HG03558 (cell line): ENCODE results near the gene KAT5.
A peak's percentile ranks its signal among the peaks of the same experiment; 100 is the strongest.
"Not testable (repeated sequence)": the region's sequence is repeated elsewhere in the genome, so short reads cannot be mapped to it uniquely, and the experiment has no call there.

Source experiments
- ATAC-seq: cut with Tn5 transposase; IDR thresholded peaks from one replicate; pipeline ENCODE4 v1.9.1; 2021; ENCODE audit warnings: moderate number of reproducible peaks; ENCODE audit not compliant: unreplicated experiment; ENCODE audit errors: extremely low read depth

KAT5 gene

GRCh38 chr11:65707002-65707401 is 5.0 kb upstream of the KAT5 start:
- ATAC-seq: not testable (repeated sequence)

- no peak for ATAC-seq
Measured at GRCh38 chr11:65708451-65708850, 3.6 kb upstream of the KAT5 start.

DNA sequence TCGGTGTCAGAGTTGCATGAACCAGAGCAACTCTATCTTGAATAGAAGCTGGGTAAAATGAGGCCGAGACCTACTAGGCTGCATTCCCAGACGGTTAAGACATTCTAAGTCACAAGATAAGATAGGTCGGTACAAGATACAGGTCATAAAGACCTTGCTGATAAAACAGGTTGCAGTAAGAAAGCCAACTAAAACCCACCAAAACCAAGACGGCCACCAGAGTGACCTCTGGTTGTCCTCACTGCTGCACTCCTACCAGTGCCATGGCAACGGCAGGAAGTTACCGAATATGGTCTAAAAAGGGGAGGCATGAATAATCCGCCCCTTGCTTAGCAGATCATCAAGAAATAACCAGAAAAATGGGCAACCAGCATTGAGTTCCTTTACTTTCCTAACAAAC is 2.4 kb upstream of the KAT5 start:
- ATAC-seq: no peak

DNA sequence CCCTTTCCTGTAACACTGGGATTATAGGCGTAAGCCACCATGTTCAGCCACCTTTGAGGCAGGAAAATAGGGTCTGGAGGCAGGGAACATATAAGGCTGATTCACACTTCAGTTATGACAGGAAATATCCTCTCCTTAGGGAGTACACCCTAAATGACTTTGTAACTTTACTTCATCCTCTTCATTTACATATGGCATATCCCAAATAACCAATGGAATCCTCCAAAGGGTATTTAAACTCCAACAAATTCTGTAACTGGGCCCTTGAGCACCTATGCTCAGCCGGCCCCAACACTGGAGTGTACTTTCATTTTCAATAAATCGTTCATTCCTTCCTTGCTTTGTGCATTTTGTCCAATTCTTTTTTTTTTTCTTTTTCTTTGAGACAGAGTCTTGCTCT is 1.6 kb upstream of the KAT5 start:
- no peak for ATAC-seq

DNA sequence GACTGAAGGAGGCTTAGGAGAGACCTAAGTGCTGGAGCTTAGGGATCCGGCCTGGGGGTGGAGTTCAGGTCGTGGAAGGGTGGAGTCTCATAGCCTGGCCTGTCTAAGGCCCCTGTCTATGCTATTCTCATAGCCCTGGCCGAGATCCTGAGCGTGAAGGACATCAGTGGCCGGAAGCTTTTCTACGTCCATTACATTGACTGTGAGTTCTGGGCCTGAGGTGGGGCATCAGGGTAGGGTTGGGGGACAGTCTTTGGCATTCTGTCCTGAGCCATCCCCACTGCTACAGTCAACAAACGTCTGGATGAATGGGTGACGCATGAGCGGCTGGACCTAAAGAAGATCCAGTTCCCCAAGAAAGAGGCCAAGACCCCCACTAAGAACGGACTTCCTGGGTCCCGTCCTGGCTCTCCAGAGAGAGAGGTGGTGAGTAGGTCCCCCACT is 603 bp downstream of the KAT5 start:
- ATAC-seq: no peak

- ATAC-seq: no peak
Measured at GRCh38 chr11:65713212-65713969, 1.3 kb downstream of the KAT5 start.

DNA sequence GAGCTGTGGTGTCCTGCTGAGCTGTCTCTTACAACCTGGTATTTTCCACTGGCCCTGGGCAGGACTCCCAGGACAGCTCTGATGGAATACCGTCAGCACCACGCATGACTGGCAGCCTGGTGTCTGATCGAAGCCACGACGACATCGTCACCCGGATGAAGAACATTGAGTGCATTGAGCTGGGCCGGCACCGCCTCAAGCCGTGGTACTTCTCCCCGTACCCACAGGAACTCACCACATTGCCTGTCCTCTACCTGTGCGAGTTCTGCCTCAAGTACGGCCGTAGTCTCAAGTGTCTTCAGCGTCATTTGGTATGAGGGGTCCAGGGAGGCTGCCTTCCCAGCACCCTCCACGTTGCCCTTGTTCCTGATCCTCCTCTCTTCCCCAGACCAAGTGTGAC is 2.4 kb downstream of the KAT5 start:
- ATAC-seq: no peak

GRCh38 chr11:65716302-65716701 is 4.2 kb downstream of the KAT5 start:
- no peak for ATAC-seq

- ATAC-seq: no peak
Measured at GRCh38 chr11:65716774-65717405, 4.8 kb downstream of the KAT5 start.

- no peak for ATAC-seq
Measured at GRCh38 chr11:65717906-65718305, 5.9 kb downstream of the KAT5 start.

DNA sequence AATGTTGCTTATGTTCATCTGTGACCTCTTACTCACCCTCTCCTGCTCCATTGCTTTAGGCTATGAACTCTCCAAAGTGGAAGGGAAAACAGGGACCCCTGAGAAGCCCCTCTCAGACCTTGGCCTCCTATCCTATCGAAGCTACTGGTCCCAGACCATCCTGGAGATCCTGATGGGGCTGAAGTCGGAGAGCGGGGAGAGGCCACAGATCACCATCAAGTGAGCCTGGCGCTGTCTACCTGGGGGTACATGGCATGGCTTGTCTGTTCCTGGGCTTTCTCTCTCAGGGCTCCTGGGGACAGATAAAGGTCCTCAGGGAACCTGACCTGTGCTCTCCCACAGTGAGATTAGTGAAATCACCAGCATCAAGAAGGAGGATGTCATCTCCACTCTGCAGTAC is 6.5 kb downstream of the KAT5 start:
- ATAC-seq: no peak

DNA sequence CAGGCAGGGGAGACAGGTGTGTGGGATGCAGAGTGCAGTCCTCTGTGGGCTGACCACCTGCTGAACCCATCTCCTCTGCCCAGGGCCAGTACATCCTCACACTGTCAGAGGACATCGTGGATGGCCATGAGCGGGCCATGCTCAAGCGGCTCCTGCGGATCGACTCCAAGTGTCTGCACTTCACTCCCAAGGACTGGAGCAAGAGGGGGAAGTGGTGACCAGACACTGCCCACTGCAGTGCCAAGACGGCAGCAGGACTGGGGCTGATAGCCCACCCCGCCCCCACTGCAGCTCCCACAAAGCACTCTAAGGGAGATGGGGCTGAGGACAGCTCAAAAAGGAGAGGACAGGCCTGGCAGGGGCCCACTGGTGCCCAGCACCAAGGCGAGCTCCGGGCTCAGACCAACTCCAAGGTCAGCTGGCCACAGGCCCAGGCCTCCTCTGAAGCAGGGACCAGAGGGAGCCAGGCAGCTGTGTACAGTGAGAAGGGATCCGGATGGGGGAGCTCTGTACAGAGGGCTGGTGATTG is 7.0 kb downstream of the KAT5 start:
- ATAC-seq: no peak

GRCh38 chr11:65719871-65720210 is 7.8 kb downstream of the KAT5 start:
- no peak for ATAC-seq

- peak; percentile 39 for ATAC-seq
Measured at GRCh38 chr11:65720211-65720934, 8.3 kb downstream of the KAT5 start, which contains the start of gene RNASEH2C. Gene RNASEH2C (minus strand): TSS chr11:65720798. CDS start chr11:65720758, 40 bp downstream.

GRCh38 chr11:65722261-65722660 is 10.2 kb downstream of the KAT5 start:
- ATAC-seq: no peak

GRCh38 chr11:65726660-65727059 is 14.6 kb downstream of the KAT5 start:
- ATAC-seq: no peak

DNA sequence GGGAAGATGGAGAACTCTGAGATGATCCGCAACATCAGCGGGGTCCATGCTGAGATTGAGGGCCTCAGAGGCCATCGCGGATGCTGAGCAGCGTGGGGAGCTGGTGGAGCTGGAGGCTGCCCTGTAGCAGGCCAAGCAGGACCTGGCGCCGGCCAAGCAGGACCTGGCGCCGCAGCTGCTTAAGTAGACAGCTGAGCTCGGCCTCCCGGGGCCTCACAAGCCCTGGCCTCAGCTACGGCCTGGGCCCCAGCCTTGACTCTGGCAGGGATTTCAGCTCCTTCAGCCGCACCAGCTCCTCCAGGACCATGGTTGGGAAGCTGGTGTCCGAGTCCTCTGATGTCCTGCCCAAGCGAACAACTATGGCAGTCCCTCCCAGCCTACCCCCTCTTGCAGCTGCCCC is 15.8 kb downstream of the KAT5 start:
- no peak for ATAC-seq

GRCh38 chr11:65730461-65730860 is 18.4 kb downstream of the KAT5 start:
- no peak for ATAC-seq

GRCh38 chr11:65735111-65735510 is 23.1 kb downstream of the KAT5 start:
- ATAC-seq: not testable (repeated sequence)

DNA sequence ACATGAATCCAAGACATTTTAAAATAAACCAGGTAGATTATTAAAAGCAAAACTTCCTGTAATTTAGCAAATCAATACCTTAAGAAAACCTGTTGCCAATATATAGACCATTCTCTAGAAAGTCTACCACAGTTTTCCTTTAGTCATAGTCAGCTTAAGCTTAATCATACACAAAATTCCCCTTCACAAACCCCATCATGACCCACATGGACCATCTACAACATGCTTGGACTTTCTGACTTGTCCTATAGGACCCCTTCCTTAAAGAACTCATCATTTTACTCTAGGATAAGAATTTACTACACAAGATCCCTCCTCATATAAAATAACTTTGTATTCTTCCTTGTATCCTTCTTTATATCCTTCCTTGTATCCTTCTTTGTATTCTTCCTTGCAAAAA is 24.8 kb downstream of the KAT5 start:
- ATAC-seq: no peak

DNA sequence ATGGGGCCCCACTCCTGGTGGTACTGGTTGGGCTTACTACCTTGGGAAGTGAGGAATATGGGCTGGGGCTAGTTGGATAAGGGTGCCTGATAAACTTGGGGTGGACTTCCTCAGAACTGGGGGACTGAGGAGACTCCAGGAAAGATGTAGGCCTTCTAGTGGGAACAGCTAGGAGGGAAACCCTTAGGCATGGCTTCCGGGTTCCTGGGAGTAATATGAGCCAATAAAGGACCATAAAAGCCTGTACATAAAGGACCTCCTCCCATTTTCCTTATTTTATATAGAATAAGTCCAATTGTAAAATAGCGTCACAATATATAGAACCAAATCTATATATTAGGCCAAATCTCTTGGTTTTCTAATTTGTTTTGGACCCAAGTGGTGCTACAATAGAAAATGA is 27.0 kb downstream of the KAT5 start:
- ATAC-seq: no peak
